IMR-90 (cell line): ENCODE measurements around the gene SLC25A44. TPM values are rescaled to one million over a fixed set of nuclear protein-coding genes. Genes with fewer than 3 reads are reported as not detected.

Experiments
- ATAC-seq: fragments of 200-7000 bp; cut with Tn5 transposase; 2 replicates; pipeline ENCODE4 v1.9.1; 2020; ENCODE audit warnings: low read depth, mild to moderate bottlenecking, moderate library complexity
- BruUV-seq: library from RNA; stranded (reverse); fragments of 400-500 nt; replicated peaks from 2 replicates; lab custom pipeline; 2021; lab: Mats Ljungman, UMichigan
- CTCF ChIA-PET: fragments of 300-600 bp; formaldehyde crosslinking; extraction: SDS; loops from one replicate; lab custom pipeline; 2021; ENCODE audit warnings: antibody characterized with exemption; lab: Yijun Ruan, JAX
- POLR2A ChIA-PET: fragments of 300-600 bp; sonication (Branson Sonifier 250); formaldehyde crosslinking; loops from one replicate; lab custom pipeline; 2022; ENCODE audit warnings: antibody characterized with exemption; ENCODE audit not compliant: unreplicated experiment; lab: Charles Lee
- DNase-seq: peaks from one replicate; pipeline ENCODE4 v3.0.0; 2013
- H2AFZ ChIP-seq: replicated peaks from 2 replicates; pipeline ENCODE3; 2013; ENCODE audit warnings: low read length, mild to moderate bottlenecking; ENCODE audit not compliant: poor library complexity
- H2AK5ac ChIP-seq: 2 replicates; pipeline ENCODE4 v1.6.1; 2013; ENCODE audit warnings: low read depth, low read length, inconsistent platforms
- H2AK9ac ChIP-seq: replicated peaks from 2 replicates; pipeline ENCODE3; 2013; ENCODE audit warnings: mild to moderate bottlenecking, low read depth, low read length, moderate library complexity; ENCODE audit not compliant: poor library complexity
- H2BK120ac ChIP-seq: 2 replicates; pipeline ENCODE4 v1.6.1; 2013; ENCODE audit warnings: low read depth, low read length, inconsistent platforms
- H2BK15ac ChIP-seq: 3 replicates; pipeline ENCODE4 v1.6.1; 2013; ENCODE audit warnings: low read depth, low read length, inconsistent platforms
- H2BK20ac ChIP-seq: 2 replicates; pipeline ENCODE4 v1.6.1; 2013; ENCODE audit warnings: low read depth, mild to moderate bottlenecking, inconsistent platforms, low read length, moderate library complexity
- H2BK5ac ChIP-seq: 2 replicates; pipeline ENCODE4 v1.6.1; 2013; ENCODE audit warnings: mild to moderate bottlenecking, low read depth, low read length, inconsistent platforms; ENCODE audit not compliant: poor library complexity, severe bottlenecking
- H3K14ac ChIP-seq: replicated peaks from 2 replicates; pipeline ENCODE4 v1.6.1; 2013; ENCODE audit warnings: low read depth, low read length, inconsistent platforms
- H3K18ac ChIP-seq: 2 replicates; pipeline ENCODE4 v1.6.1; 2013; ENCODE audit warnings: low read depth, low read length, control low read depth
- H3K23ac ChIP-seq: 2 replicates; pipeline ENCODE4 v1.6.1; 2013; ENCODE audit warnings: low read depth, low read length, inconsistent platforms
- H3K27ac ChIP-seq: 2 replicates; pipeline ENCODE4 v1.5.1; 2013; ENCODE audit warnings: mild to moderate bottlenecking, control low read depth, low read length; ENCODE audit not compliant: insufficient read depth
- H3K27me3 ChIP-seq: 2 replicates; pipeline ENCODE4 v1.6.1; 2013; ENCODE audit warnings: low read length; ENCODE audit not compliant: control insufficient read depth, insufficient read depth
- H3K36me3 ChIP-seq: 2 replicates; pipeline ENCODE4 v1.6.1; 2013; ENCODE audit warnings: low read length, mixed read lengths; ENCODE audit not compliant: control insufficient read depth, insufficient read depth
- H3K4ac ChIP-seq: 2 replicates; pipeline ENCODE4 v1.6.1; 2013; ENCODE audit warnings: low read depth, low read length, inconsistent platforms
- H3K4me1 ChIP-seq: 2 replicates; pipeline ENCODE4 v1.6.1; 2013; ENCODE audit warnings: low read length, mixed read lengths; ENCODE audit not compliant: control insufficient read depth, insufficient read depth
- H3K4me2 ChIP-seq: 2 replicates; pipeline ENCODE4 v1.6.1; 2013; ENCODE audit warnings: low read depth, mild to moderate bottlenecking, control low read depth, low read length, moderate library complexity
- H3K4me3 ChIP-seq: 2 replicates; pipeline ENCODE4 v1.5.1; 2013; ENCODE audit warnings: low read depth, mild to moderate bottlenecking, control low read depth, low read length, moderate library complexity; ENCODE audit not compliant: insufficient read depth
- H3K56ac ChIP-seq: 2 replicates; pipeline ENCODE4 v1.6.1; 2013; ENCODE audit warnings: low read length, inconsistent platforms; ENCODE audit not compliant: insufficient read depth; ENCODE audit errors: extremely low read depth
- H3K79me1 ChIP-seq, 2 experiments: 2 replicates each; pipeline ENCODE4 v1.6.1; 2013; ENCODE audit warnings: low read length in 2 of 2, inconsistent platforms in 1 of 2, low read depth in 1 of 2
- H3K9ac ChIP-seq: 2 replicates; pipeline ENCODE4 v1.6.1; 2013; ENCODE audit warnings: low read depth, low read length, control low read depth
- H3K9me1 ChIP-seq: 2 replicates; pipeline ENCODE4 v1.6.1; 2013; ENCODE audit warnings: low read length, inconsistent platforms; ENCODE audit not compliant: insufficient read depth
- H3K9me3 ChIP-seq: 2 replicates; pipeline ENCODE4 v1.6.1; 2013; ENCODE audit warnings: low read length; ENCODE audit not compliant: control insufficient read depth, insufficient read depth
- H4K20me1 ChIP-seq: 2 replicates; pipeline ENCODE4 v1.6.1; 2013; ENCODE audit warnings: low read length, inconsistent platforms; ENCODE audit not compliant: insufficient read depth
- H4K5ac ChIP-seq: 2 replicates; pipeline ENCODE4 v1.6.1; 2013; ENCODE audit warnings: mild to moderate bottlenecking, low read depth, low read length, control low read depth
- H4K8ac ChIP-seq, 2 experiments: 2 replicates each; pipeline ENCODE4 v1.6.1; 2013; ENCODE audit warnings: low read depth in 2 of 2, low read length in 2 of 2, control low read depth in 1 of 2, inconsistent platforms in 1 of 2
- H4K91ac ChIP-seq: 2 replicates; pipeline ENCODE4 v1.6.1; 2013; ENCODE audit warnings: low read depth, low read length, inconsistent platforms; ENCODE audit not compliant: insufficient read depth
- FOS ChIP-seq: fragments of 150-350 bp; IDR thresholded peaks from 2 replicates; pipeline ENCODE4 v1.6.1; 2016; ENCODE audit warnings: low read depth, low read length
- POLR2A ChIP-seq: IDR thresholded peaks from 2 replicates; pipeline ENCODE4 v1.6.1; 2012; ENCODE audit warnings: mild to moderate bottlenecking, low read depth, low read length
- WGBS, 2 experiments: methylation state at CpG; one replicate each; pipeline versions ENCODE4 v1.1.5 to v1.1.7; 2013; ENCODE audit warnings: missing lambda C conversion rate in 2 of 2; ENCODE audit not compliant: insufficient read length in 1 of 2; ENCODE audit errors: extremely low coverage in 2 of 2; 5-methylcytosine and 5-hydroxymethylcytosine counted together
- dilution Hi-C: fragments of 300-500 bp; cut with HindIII; formaldehyde crosslinking; loops from one replicate; pipeline ENCODE4 v1.14.3; 2018; ENCODE audit warnings: low sequenced_read_pairs; ENCODE audit not compliant: unreplicated experiment
- in situ Hi-C: fragments of 300-500 bp; cut with MboI; formaldehyde crosslinking; loops from 3 replicates; pipeline ENCODE4 v1.14.3; 2019; ENCODE audit warnings: low sequenced_read_pairs, inconsistent platforms, mixed read lengths
- intact Hi-C: fragments of 100-400 bp; cut with micrococcal nuclease; formaldehyde crosslinking; loops from 2 replicates; pipeline ENCODE4 v1.10.0; 2022
- polyA plus RNA-seq, 3 experiments: library from polyadenylated mRNA; depleted of rRNA; stranded (reverse); fragments of >200 nt; gene quantifications; 2 replicates each; pipeline ENCODE4 v1.2.3, GENCODE V29; 2012; ENCODE audit warnings: low replicate concordance in 1 of 3
- total RNA-seq: library from RNA; depleted of rRNA; stranded (reverse); fragments of >200 nt; gene quantifications from 2 replicates; pipeline ENCODE4 v1.2.3, GENCODE V29; 2012
- TF ChIP-seq, protein P1 (sequence below): fragments of 150-350 bp; IDR thresholded peaks from 2 replicates; pipeline ENCODE4 v1.6.1; 2016; ENCODE audit warnings: low read depth, mild to moderate bottlenecking, low read length, moderate library complexity, borderline replicate concordance

SLC25A44 gene
- total and polyA plus RNA-seq, 2 of the 4 experiments (the other 2 are of a cell fraction) = 12.7 to 20.2 TPM

DNA sequence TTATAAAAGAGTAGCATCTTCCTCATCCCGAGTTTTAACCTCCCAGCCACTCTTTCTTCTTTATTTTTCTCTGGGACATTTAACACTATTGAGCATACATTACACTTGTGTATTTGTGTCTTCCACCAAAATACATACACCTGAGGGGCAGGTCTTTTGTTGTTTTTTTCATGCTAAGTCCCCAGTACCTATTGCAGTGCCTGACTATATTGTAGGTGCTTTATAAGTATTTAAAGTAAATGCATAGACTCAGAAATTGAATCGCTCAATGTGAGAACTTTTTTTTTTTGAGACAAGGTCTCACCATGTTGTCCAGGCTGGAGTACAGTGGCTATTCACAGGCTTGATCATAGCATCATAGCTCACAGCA is 48.3 kb upstream of the SLC25A44 start:
- no peak overlapping the region for H2AK5ac ChIP-seq
- H3K4ac ChIP-seq = no peak overlapping the region
- no peak overlapping the region for H4K5ac ChIP-seq
- CTCF ChIA-PET = interaction anchor here (0.7 to 1.0 kb wide), 6 partner anchors 18 to 88 kb away, joined by 3 to 7 read pairs (median 3); no protein-coding TSS in a partner anchor
- dilution Hi-C loops (no loop called here), intact Hi-C loops (loop anchor here (1.0 to 2.0 kb wide), 3 partner anchors 47 to 174 kb away; no protein-coding TSS in a partner anchor), in situ Hi-C loops (loop anchor here (5.0 kb wide), 1 partner anchor 82 kb away; no protein-coding TSS in a partner anchor)
- no peak overlapping the region for H2BK5ac ChIP-seq
- no peak overlapping the region for H4K8ac ChIP-seq
- H4K20me1 ChIP-seq = peaks cover 22% of the 10 kb centered on the region
- POLR2A ChIA-PET = no interaction called here
- no peak overlapping the region for H3K23ac ChIP-seq
- peaks cover 0 to 16% of the 10 kb centered on the region in 2 experiments; a peak in 2 of 4 replicates for H3K79me1 ChIP-seq
- no peak for TF ChIP-seq FOS
- TF ChIP-seq POLR2A = 0 out of 2 replicates have a peak, but pooled peaks have one; percentile 10
- TF ChIP-seq, protein P1, sequence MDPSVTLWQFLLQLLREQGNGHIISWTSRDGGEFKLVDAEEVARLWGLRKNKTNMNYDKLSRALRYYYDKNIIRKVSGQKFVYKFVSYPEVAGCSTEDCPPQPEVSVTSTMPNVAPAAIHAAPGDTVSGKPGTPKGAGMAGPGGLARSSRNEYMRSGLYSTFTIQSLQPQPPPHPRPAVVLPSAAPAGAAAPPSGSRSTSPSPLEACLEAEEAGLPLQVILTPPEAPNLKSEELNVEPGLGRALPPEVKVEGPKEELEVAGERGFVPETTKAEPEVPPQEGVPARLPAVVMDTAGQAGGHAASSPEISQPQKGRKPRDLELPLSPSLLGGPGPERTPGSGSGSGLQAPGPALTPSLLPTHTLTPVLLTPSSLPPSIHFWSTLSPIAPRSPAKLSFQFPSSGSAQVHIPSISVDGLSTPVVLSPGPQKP = no peak
- no peaks in the 10 kb centered on the region for H3K9me3 ChIP-seq
- 0 out of 2 replicates have a peak, but pooled peaks cover 8% of the 10 kb centered on the region for H3K9me1 ChIP-seq
- H3K14ac ChIP-seq = no peak overlapping the region
- H3K27ac ChIP-seq = no peak overlapping the region
- no peak overlapping the region for H2BK120ac ChIP-seq
- H3K4me2 ChIP-seq = no peak overlapping the region
- H2AFZ ChIP-seq = no peak overlapping the region
- H3K4me1 ChIP-seq = peaks cover 15% of the 10 kb centered on the region; the same call in 1 of the 2 replicates
- H2AK9ac ChIP-seq = no peak overlapping the region
- BruUV-seq = no TSS peak
- WGBS, 2 experiments = 92% methylated on average over 2 of the region's 2 CpGs; no CpG with 5 or more reads in 1 of the 2 experiments
- peaks cover 7% of the 10 kb centered on the region for H3K36me3 ChIP-seq
- peaks cover 14% of the 10 kb centered on the region; the same call in 1 of the 2 replicates for H3K27me3 ChIP-seq
- no peak overlapping the region for H2BK20ac ChIP-seq
- H4K91ac ChIP-seq = no peak overlapping the region
- H3K18ac ChIP-seq = no peak overlapping the region
- H2BK15ac ChIP-seq = no peak overlapping the region
- no peak overlapping the region for H3K9ac ChIP-seq
- no peak for ATAC-seq
- no peak for DNase-seq
- H3K4me3 ChIP-seq = no peak overlapping the region
- H3K56ac ChIP-seq = no peak overlapping the region
